Measurements from ENCODE around the gene BLVRB.

DNA sequence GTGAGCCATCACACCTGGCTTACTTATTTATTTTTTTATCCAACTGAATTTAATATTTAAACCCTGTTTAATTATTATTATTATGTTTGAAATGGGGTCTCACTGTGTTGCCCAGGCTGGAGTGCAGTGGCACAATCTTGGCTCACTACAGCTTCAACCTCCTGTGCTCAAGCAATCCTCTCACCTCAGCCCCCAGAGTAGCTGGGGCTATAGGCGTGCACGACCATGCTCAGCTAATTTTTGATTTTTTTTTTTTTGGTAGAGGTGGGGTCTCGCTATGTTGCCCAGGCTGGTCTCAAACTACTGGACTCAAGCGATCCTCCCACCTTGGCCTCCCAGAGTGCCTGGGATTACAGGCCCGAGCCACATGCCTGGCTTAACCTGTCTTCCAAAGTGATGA is 33.8 kb upstream of the BLVRB start:
- no peak for TF ChIP-seq POLR2AphosphoS5 (IDR thresholded peaks at IDR 0.05; ENCODE audit: low read depth, low read length)
- TF ChIP-seq, protein P1, sequence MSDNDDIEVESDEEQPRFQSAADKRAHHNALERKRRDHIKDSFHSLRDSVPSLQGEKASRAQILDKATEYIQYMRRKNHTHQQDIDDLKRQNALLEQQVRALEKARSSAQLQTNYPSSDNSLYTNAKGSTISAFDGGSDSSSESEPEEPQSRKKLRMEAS (IDR thresholded peaks at IDR 0.05), result no peak
- TF ChIP-seq POLR2A (IDR thresholded peaks at IDR 0.05; ENCODE audit: borderline replicate concordance, extremely low read depth, insufficient read depth, insufficient read length), result no peak
- TF ChIP-seq CTCF (IDR thresholded peaks at IDR 0.05 in 2 of 3, conservative IDR thresholded peaks at IDR 0.05 in 1 of 3; ENCODE audit: borderline replicate concordance in 1 of 3, insufficient read depth in 1 of 3, low read depth in 2 of 3, low read length in 2 of 3), result no peak
- no peak for TF ChIP-seq SIN3A (IDR thresholded peaks at IDR 0.05; ENCODE audit: low read depth)
- TF ChIP-seq ZNF274 (IDR thresholded peaks at IDR 0.05; ENCODE audit: low read depth, low read length), result no peak
- TF ChIP-seq ZFX (IDR thresholded peaks at IDR 0.05), result no peak
